Caco-2 (cell line): ENCODE measurements around the gene DNAJA2. TPM values are rescaled to one million over a fixed set of nuclear protein-coding genes. Genes with fewer than 3 reads are reported as not detected.

Experiments
- BruUV-seq: library from RNA; stranded (reverse); fragments of 400-500 nt; replicated peaks from 2 replicates; lab custom pipeline; 2021; lab: Mats Ljungman, UMichigan
- CTCF ChIA-PET: fragments of 300-600 bp; sonication (Branson Sonifier 250); formaldehyde crosslinking; loops from one replicate; lab custom pipeline; 2022; ENCODE audit warnings: antibody characterized with exemption; lab: Charles Lee
- POLR2A ChIA-PET: fragments of 300-600 bp; sonication (Branson Sonifier 250); formaldehyde crosslinking; loops from one replicate; lab custom pipeline; 2022; ENCODE audit warnings: antibody characterized with exemption; lab: Charles Lee
- DNase-seq, 2 experiments: peaks; one replicate each; pipeline versions ENCODE4 v3.0.0 to v3.0.0-alpha.2; 2020 to 2022
- H3K27me3 ChIP-seq: replicated peaks from 2 replicates; pipeline ENCODE4 v1.6.0; 2011; ENCODE audit warnings: low read length; ENCODE audit not compliant: control insufficient read depth, insufficient read depth
- H3K36me3 ChIP-seq: 2 replicates; pipeline ENCODE4 v1.5.1; 2011; ENCODE audit warnings: low read length; ENCODE audit not compliant: control insufficient read depth, insufficient read depth
- H3K4me1 ChIP-seq: fragments of 250-450 bp; sonication (Bioruptor Pico); 2 replicates; pipeline ENCODE4 v1.5.1; 2020; ENCODE audit warnings: mild to moderate bottlenecking
- H3K4me3 ChIP-seq: 2 replicates; pipeline ENCODE4 v1.5.1; 2011; ENCODE audit warnings: low read depth, mild to moderate bottlenecking, control low read depth, low read length
- H3K9me3 ChIP-seq: fragments of 250-450 bp; sonication (Bioruptor Pico); 2 replicates; pipeline ENCODE4 v1.5.1; 2020; ENCODE audit warnings: mild to moderate bottlenecking, moderate library complexity
- H3K27ac Mint-ChIP-seq: one replicate; pipeline ENCODE4 v1.8.0; 2022; ENCODE audit warnings: mixed read lengths; ENCODE audit not compliant: unreplicated experiment
- H3K27me3 Mint-ChIP-seq: one replicate; pipeline ENCODE4 v1.8.0; 2022; ENCODE audit warnings: mixed read lengths; ENCODE audit not compliant: insufficient read depth, unreplicated experiment
- H3K36me3 Mint-ChIP-seq: one replicate; pipeline ENCODE4 v1.8.0; 2022; ENCODE audit warnings: mild to moderate bottlenecking, mixed read lengths; ENCODE audit not compliant: insufficient read depth, unreplicated experiment
- H3K4me1 Mint-ChIP-seq: one replicate; pipeline ENCODE4 v1.8.0; 2022; ENCODE audit warnings: low read depth, mixed read lengths; ENCODE audit not compliant: unreplicated experiment
- H3K4me3 Mint-ChIP-seq: one replicate; pipeline ENCODE4 v1.8.0; 2022; ENCODE audit warnings: mild to moderate bottlenecking, moderate library complexity, mixed read lengths; ENCODE audit not compliant: unreplicated experiment
- H3K9me3 Mint-ChIP-seq: one replicate; pipeline ENCODE4 v1.8.0; 2022; ENCODE audit warnings: mixed read lengths; ENCODE audit not compliant: unreplicated experiment
- CTCF ChIP-seq, 2 experiments: fragments of 200-600 bp in 1 of 2; IDR thresholded peaks; 1 replicate in 1 of 2; 2 replicates in 1 of 2; pipeline versions ENCODE4 v1.5.1 to v1.8.0; 2011 to 2022; ENCODE audit warnings: antibody characterized with exemption in 1 of 2, control low read depth in 1 of 2, inconsistent platforms in 1 of 2, low read depth in 1 of 2, low read length in 1 of 2, mild to moderate bottlenecking in 1 of 2, moderate library complexity in 1 of 2; ENCODE audit not compliant: insufficient read depth in 1 of 2, severe bottlenecking in 1 of 2, unreplicated experiment in 1 of 2
- intact Hi-C: fragments of 100-400 bp; cut with micrococcal nuclease; formaldehyde crosslinking; loops from one replicate; pipeline ENCODE4 v1.10.0; 2022; ENCODE audit not compliant: unreplicated experiment
- total RNA-seq: library from RNA; stranded (reverse); gene quantifications from 2 replicates; pipeline ENCODE4 v1.2.3, GENCODE V29; 2022

Gene DNAJA2
- total RNA-seq, 1 experiment from 2014 or later: 56.2 TPM

- no TSS peak for BruUV-seq
- Mint-ChIP-seq H3K9me3 (no peaks in the 10 kb centered on the region), H3K27ac (no peak overlapping the region), H3K4me3 (no peak overlapping the region), H3K4me1 (peaks cover 7% of the 10 kb centered on the region), H3K27me3 (no peaks in the 10 kb centered on the region), H3K36me3 (peaks cover 50% of the 10 kb centered on the region)
- DNase-seq: no peak
- Histone ChIP-seq H3K4me3 (no peak overlapping the region), H3K36me3 (peaks cover 2% of the 10 kb centered on the region), H3K4me1 (peaks cover 7% of the 10 kb centered on the region), H3K27me3 (no peaks in the 10 kb centered on the region), H3K9me3 (no peaks in the 10 kb centered on the region)
- TF ChIP-seq CTCF (IDR thresholded peaks at IDR 0.05; ENCODE audit: insufficient read depth in 1 of 2, low read depth in 1 of 2, low read length in 1 of 2, severe bottlenecking in 1 of 2, unreplicated experiment in 1 of 2): no peak
- ChIA-PET POLR2A (interaction anchor here (0.6 kb wide), 1 partner anchor 21 kb away, joined by 3 read pairs; no protein-coding TSS in a partner anchor), CTCF (no interaction called here)
- intact Hi-C loops: no loop called here
Observed at GRCh38 chr16:46954562-46954961, 18.9 kb downstream of the DNAJA2 start.

- CTCF ChIA-PET: no interaction called here
- POLR2A ChIA-PET: interaction anchor here (0.6 kb wide), 1 partner anchor 164 kb away, joined by 3 read pairs; no protein-coding TSS in a partner anchor
- Histone ChIP-seq H3K4me3 (no peak overlapping the region), H3K9me3 (no peaks in the 10 kb centered on the region), H3K4me1 (peaks cover 7% of the 10 kb centered on the region), H3K27me3 (no peaks in the 10 kb centered on the region), H3K36me3 (no peaks in the 10 kb centered on the region)
- H3K4me1 Mint-ChIP-seq: no peaks in the 10 kb centered on the region
- H3K4me3 Mint-ChIP-seq: no peak overlapping the region
- no peak for DNase-seq
- H3K36me3 Mint-ChIP-seq: peaks cover 11% of the 10 kb centered on the region
- BruUV-seq: no TSS peak
- TF ChIP-seq CTCF (IDR thresholded peaks at IDR 0.05; ENCODE audit: insufficient read depth in 1 of 2, low read depth in 1 of 2, low read length in 1 of 2, severe bottlenecking in 1 of 2, unreplicated experiment in 1 of 2): no peak
- intact Hi-C loops: no loop called here
- no peaks in the 10 kb centered on the region for H3K9me3 Mint-ChIP-seq
- H3K27ac Mint-ChIP-seq: no peak overlapping the region
- no peaks in the 10 kb centered on the region for H3K27me3 Mint-ChIP-seq
Observed at GRCh38 chr16:46950009-46950408, 23.5 kb downstream of the DNAJA2 start.

- no peak overlapping the region for H3K27ac Mint-ChIP-seq
- H3K36me3 ChIP-seq: no peaks in the 10 kb centered on the region
- H3K4me1 Mint-ChIP-seq: no peaks in the 10 kb centered on the region
- H3K4me3 ChIP-seq: no peak overlapping the region
- no peak overlapping the region for H3K4me3 Mint-ChIP-seq
- CTCF ChIA-PET: no interaction called here
- BruUV-seq: no TSS peak
- DNase-seq: no peak
- POLR2A ChIA-PET: no interaction called here
- no peaks in the 10 kb centered on the region for H3K9me3 ChIP-seq
- peaks cover 5% of the 10 kb centered on the region for H3K36me3 Mint-ChIP-seq
- H3K27me3 ChIP-seq: no peaks in the 10 kb centered on the region
- intact Hi-C loops: loop anchor here (5.0 kb wide), 1 partner anchor 88 kb away; no protein-coding TSS in a partner anchor
- no peak for TF ChIP-seq CTCF (IDR thresholded peaks at IDR 0.05; ENCODE audit: insufficient read depth in 1 of 2, low read depth in 1 of 2, low read length in 1 of 2, severe bottlenecking in 1 of 2, unreplicated experiment in 1 of 2)
- H3K4me1 ChIP-seq: peaks cover 7% of the 10 kb centered on the region
- no peaks in the 10 kb centered on the region for H3K27me3 Mint-ChIP-seq
- H3K9me3 Mint-ChIP-seq: no peaks in the 10 kb centered on the region
Observed at GRCh38 chr16:46949241-46949892, 24.1 kb downstream of the DNAJA2 start.
